ENCODE results near the gene SLC25A14. TPM values are rescaled to one million over a fixed set of nuclear protein-coding genes. Genes with fewer than 3 reads are reported as not detected.

Gene SLC25A14
- total and polyA plus RNA-seq, 2 of the 8 experiments (the other 6 are each of a cell fraction or from before 2014, with no cell fraction given) = 9.3 to 14.2 TPM

- no peak overlapping the region for H2AK5ac ChIP-seq (ENCODE audit: low read depth, low read length)
- H3K79me1 ChIP-seq (ENCODE audit: low read depth, low read length) = no peaks in the 10 kb centered on the region
- H3K4me1 ChIP-seq (replicated peaks in 1 of 4; ENCODE audit: control insufficient read depth in 3 of 4, insufficient read depth in 4 of 4, low read length in 3 of 4) = no peaks in the 10 kb centered on the region; a peak in 1 of 7 replicates
- H3K4me3 ChIP-seq (ENCODE audit: extremely low read depth in 1 of 4, insufficient read depth in 2 of 4, low read depth in 3 of 4, low read length in 4 of 4) = no peak overlapping the region
- H2BK120ac ChIP-seq (replicated peaks; ENCODE audit: low read depth, low read length) = no peak overlapping the region
- H2AFZ ChIP-seq (ENCODE audit: low read length) = no peak overlapping the region; the same call in 1 of the 2 replicates
- no peaks in the 10 kb centered on the region for H3K27me3 ChIP-seq (replicated peaks in 1 of 4; ENCODE audit: control insufficient read depth in 3 of 4, extremely low read depth in 1 of 4, insufficient read depth in 3 of 4, low read length in 3 of 4)
- H3K9me3 ChIP-seq (ENCODE audit: insufficient read depth in 2 of 2, low read depth in 1 of 2, low read length in 1 of 2) = no peaks in the 10 kb centered on the region
- no peak overlapping the region for H3K9ac ChIP-seq (replicated peaks in 1 of 4; ENCODE audit: extremely low read depth in 1 of 4, low read depth in 3 of 4, low read length in 3 of 4)
- CTCF ChIA-PET (ENCODE audit: partially characterized antibody) = interaction anchor here (0.7 to 2.0 kb wide), 4 partner anchors 15 to 49 kb away, joined by 3 to 7 read pairs (median 4); no protein-coding TSS in a partner anchor
- no peaks in the 10 kb centered on the region for H3K36me3 ChIP-seq (ENCODE audit: control insufficient read depth in 2 of 4, insufficient read depth in 4 of 4, low read length in 3 of 4)
- H4K20me1 ChIP-seq (replicated peaks in 1 of 2; ENCODE audit: control insufficient read depth in 1 of 2, insufficient read depth in 2 of 2, low read length in 2 of 2) = no peaks in the 10 kb centered on the region
- no peak for FAIRE-seq
- H3K14ac ChIP-seq (ENCODE audit: insufficient read length) = no peak overlapping the region
- no peak overlapping the region for H2BK15ac ChIP-seq (ENCODE audit: low read length)
- H3K27ac ChIP-seq (ENCODE audit: low read depth, low read length) = no peak overlapping the region
- H3K23ac ChIP-seq (ENCODE audit: insufficient read length) = no peak overlapping the region
- no peak for TF ChIP-seq ATF3 (IDR thresholded peaks at IDR 0.05; ENCODE audit: insufficient read depth, low read depth, low read length)
- peak in 1 of 2 experiments; percentile 23; a peak in 1 of 4 replicates for TF ChIP-seq RAD21 (IDR thresholded peaks at IDR 0.05 in 1 of 2, conservative IDR thresholded peaks at IDR 0.05 in 1 of 2; ENCODE audit: low read depth in 2 of 2, low read length in 2 of 2)
- TF ChIP-seq CTCF (IDR thresholded peaks at IDR 0.05; ENCODE audit: control extremely low read depth in 1 of 3, insufficient read depth in 1 of 3, low read depth in 1 of 3, low read length in 3 of 3) = peak in 2 of 3 experiments; percentile 14 to 32; a peak in 2 of 4 replicates
- no peak overlapping the region for H4K91ac ChIP-seq (replicated peaks; ENCODE audit: insufficient read length, low read length)
- H3K4ac ChIP-seq (replicated peaks; ENCODE audit: insufficient read length, low read depth, low read length) = no peak overlapping the region
- no peaks in the 10 kb centered on the region for H3K79me2 ChIP-seq (ENCODE audit: control insufficient read depth in 1 of 2, insufficient read depth in 2 of 2, low read length in 2 of 2)
- H3K56ac ChIP-seq (replicated peaks; ENCODE audit: insufficient read length, low read depth, low read length) = no peak overlapping the region
- POLR2A ChIA-PET (ENCODE audit: partially characterized antibody) = interaction anchor here (1.2 kb wide), 1 partner anchor 36 kb away, joined by 4 read pairs; the partner anchor contains the start of gene ZNF280C
- H4K8ac ChIP-seq (ENCODE audit: extremely low read depth, insufficient read depth, low read length) = no peak overlapping the region
- H3K4me2 ChIP-seq (ENCODE audit: insufficient read depth in 1 of 2, low read depth in 2 of 2, low read length in 2 of 2) = no peak overlapping the region
- H3K23me2 ChIP-seq (ENCODE audit: low read depth, low read length) = no peaks in the 10 kb centered on the region
- no peak overlapping the region for H2BK12ac ChIP-seq (ENCODE audit: low read depth, low read length)
- no peak overlapping the region for H3K18ac ChIP-seq (ENCODE audit: extremely low read depth, low read length)
- no peak overlapping the region for H2BK20ac ChIP-seq (ENCODE audit: low read length)
- H4K5ac ChIP-seq (ENCODE audit: insufficient read length, low read depth, low read length) = no peak overlapping the region
- no peak overlapping the region for H2BK5ac ChIP-seq (ENCODE audit: low read depth, low read length)
- no peak for DNase-seq (ENCODE audit: low read depth in 1 of 2, low spot score in 2 of 2)
- 77% methylated on average over 5 of the region's 5 CpGs; no CpG with 5 or more reads in 1 of the 2 experiments for WGBS, 2 experiments (ENCODE audit: extremely low coverage in 1 of 2, insufficient coverage in 1 of 2, insufficient read length in 1 of 2, insufficient replicate concordance in 2 of 2, low coverage in 1 of 2, low lambda C conversion rate in 2 of 2, missing lambda C conversion rate in 1 of 2)
These were observed 34.9 kb upstream of the SLC25A14 start for GRCh38 chrX:130304587-130305368.
